ENCODE data around the gene PTPRN2.

DNA sequence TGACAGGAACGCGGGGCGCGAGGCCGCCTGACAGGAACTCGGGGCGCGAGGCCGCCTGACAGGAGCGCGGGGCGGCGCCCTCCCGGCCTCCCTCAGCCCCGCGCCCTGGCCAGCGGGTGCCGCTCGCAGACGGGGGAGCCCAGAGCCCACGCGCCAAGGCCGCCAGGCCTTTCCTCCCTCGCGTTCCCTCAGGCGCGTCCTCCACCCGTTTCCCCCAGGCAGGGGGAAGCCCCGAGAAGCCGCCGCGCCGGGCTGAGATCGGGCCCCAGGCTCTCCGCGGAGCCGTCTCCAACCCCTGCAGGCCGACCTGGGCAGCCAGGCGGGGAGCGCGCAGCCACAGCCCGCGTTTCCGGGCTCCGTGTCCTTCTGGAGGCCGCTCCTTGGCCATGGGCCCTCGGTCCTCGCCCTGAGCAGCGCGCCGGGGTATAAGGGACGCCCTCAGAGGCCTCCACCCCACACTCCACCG is 17.7 kb downstream of the PTPRN2 start:
- TF ChIP-seq POLR2AphosphoS5 (IDR thresholded peaks at IDR 0.05; ENCODE audit: low read depth, low read length) (no peak), EZH2phosphoT487 (IDR thresholded peaks at IDR 0.05; ENCODE audit: borderline replicate concordance, low read depth) (no peak), TAF1 (IDR thresholded peaks at IDR 0.05; ENCODE audit: borderline replicate concordance, low read depth, low read length) (no peak), YY1 (IDR thresholded peaks at IDR 0.05; ENCODE audit: low read depth) (no peak), CHD2 (IDR thresholded peaks at IDR 0.05; ENCODE audit: low read length, partially characterized antibody) (no peak), MXI1 (IDR thresholded peaks at IDR 0.05; ENCODE audit: low read depth, low read length) (no peak)
- TF ChIP-seq, protein P1, sequence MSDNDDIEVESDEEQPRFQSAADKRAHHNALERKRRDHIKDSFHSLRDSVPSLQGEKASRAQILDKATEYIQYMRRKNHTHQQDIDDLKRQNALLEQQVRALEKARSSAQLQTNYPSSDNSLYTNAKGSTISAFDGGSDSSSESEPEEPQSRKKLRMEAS (IDR thresholded peaks at IDR 0.05; ENCODE audit: low read depth) = no peak
- TF ChIP-seq, protein P2, sequence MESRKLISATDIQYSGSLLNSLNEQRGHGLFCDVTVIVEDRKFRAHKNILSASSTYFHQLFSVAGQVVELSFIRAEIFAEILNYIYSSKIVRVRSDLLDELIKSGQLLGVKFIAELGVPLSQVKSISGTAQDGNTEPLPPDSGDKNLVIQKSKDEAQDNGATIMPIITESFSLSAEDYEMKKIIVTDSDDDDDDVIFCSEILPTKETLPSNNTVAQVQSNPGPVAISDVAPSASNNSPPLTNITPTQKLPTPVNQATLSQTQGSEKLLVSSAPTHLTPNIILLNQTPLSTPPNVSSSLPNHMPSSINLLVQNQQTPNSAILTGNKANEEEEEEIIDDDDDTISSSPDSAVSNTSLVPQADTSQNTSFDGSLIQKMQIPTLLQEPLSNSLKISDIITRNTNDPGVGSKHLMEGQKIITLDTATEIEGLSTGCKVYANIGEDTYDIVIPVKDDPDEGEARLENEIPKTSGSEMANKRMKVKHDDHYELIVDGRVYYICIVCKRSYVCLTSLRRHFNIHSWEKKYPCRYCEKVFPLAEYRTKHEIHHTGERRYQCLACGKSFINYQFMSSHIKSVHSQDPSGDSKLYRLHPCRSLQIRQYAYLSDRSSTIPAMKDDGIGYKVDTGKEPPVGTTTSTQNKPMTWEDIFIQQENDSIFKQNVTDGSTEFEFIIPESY (IDR thresholded peaks at IDR 0.05; ENCODE audit: borderline replicate concordance, low read depth) = no peak
- TF ChIP-seq, protein P3, sequence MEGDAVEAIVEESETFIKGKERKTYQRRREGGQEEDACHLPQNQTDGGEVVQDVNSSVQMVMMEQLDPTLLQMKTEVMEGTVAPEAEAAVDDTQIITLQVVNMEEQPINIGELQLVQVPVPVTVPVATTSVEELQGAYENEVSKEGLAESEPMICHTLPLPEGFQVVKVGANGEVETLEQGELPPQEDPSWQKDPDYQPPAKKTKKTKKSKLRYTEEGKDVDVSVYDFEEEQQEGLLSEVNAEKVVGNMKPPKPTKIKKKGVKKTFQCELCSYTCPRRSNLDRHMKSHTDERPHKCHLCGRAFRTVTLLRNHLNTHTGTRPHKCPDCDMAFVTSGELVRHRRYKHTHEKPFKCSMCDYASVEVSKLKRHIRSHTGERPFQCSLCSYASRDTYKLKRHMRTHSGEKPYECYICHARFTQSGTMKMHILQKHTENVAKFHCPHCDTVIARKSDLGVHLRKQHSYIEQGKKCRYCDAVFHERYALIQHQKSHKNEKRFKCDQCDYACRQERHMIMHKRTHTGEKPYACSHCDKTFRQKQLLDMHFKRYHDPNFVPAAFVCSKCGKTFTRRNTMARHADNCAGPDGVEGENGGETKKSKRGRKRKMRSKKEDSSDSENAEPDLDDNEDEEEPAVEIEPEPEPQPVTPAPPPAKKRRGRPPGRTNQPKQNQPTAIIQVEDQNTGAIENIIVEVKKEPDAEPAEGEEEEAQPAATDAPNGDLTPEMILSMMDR (IDR thresholded peaks at IDR 0.05) = no peak
